Measurements from ENCODE around the gene GRK2.
A peak's percentile ranks its signal among the peaks of the same experiment; 100 is the strongest.

The GRK2 gene

GRCh38 chr11:67301313-67301921 lies 35.1 kb downstream of the GRK2 start:
- peak; percentile 61 for DNase-seq

GRCh38 chr11:67301951-67302516 lies 35.8 kb downstream of the GRK2 start:
- peak; percentile 55 for DNase-seq

- DNase-seq = peak; percentile 64
Measured at GRCh38 chr11:67302571-67303131, 36.4 kb downstream of the GRK2 start.

- peak; percentile 85 for DNase-seq
Measured at GRCh38 chr11:67303132-67303834, 37.0 kb downstream of the GRK2 start, which contains the start of gene SSH3. TSS of gene SSH3 (plus strand) at chr11:67303530. CDS start at chr11:67303626, 96 bp downstream.

GRCh38 chr11:67303835-67304411 lies 37.6 kb downstream of the GRK2 start:
- peak; percentile 74 for DNase-seq

GRCh38 chr11:67304511-67305113 lies 38.3 kb downstream of the GRK2 start:
- DNase-seq = peak; percentile 58

- peak; percentile 47 for DNase-seq
Measured at GRCh38 chr11:67306769-67307544, 40.7 kb downstream of the GRK2 start.

- DNase-seq = peak; percentile 53
Measured at GRCh38 chr11:67307545-67308001, 41.3 kb downstream of the GRK2 start.

- peak; percentile 46 for DNase-seq
Measured at GRCh38 chr11:67308031-67308866, 42.0 kb downstream of the GRK2 start.

GRCh38 chr11:67309166-67309565 lies 42.9 kb downstream of the GRK2 start:
- no peak for DNase-seq

- peak; percentile 62 for DNase-seq
Measured at GRCh38 chr11:67309661-67310061, 43.4 kb downstream of the GRK2 start.

GRCh38 chr11:67310246-67311050 lies 44.2 kb downstream of the GRK2 start:
- DNase-seq = peak; percentile 58

- no peak for DNase-seq
Measured at GRCh38 chr11:67311051-67311555, 44.8 kb downstream of the GRK2 start.

- peak; percentile 64 for DNase-seq
Measured at GRCh38 chr11:67311556-67312082, 45.3 kb downstream of the GRK2 start.

- peak; percentile 84 for DNase-seq
Measured at GRCh38 chr11:67312187-67313021, 46.1 kb downstream of the GRK2 start.

- DNase-seq = no peak
Measured at GRCh38 chr11:67313125-67313890, 47.0 kb downstream of the GRK2 start.

- DNase-seq = no peak
Measured at GRCh38 chr11:67314218-67314617, 47.9 kb downstream of the GRK2 start.

- no peak for DNase-seq
Measured at GRCh38 chr11:67315325-67315909, 49.1 kb downstream of the GRK2 start.
